Heart left ventricle (tissue), 13 donors: ENCODE results near the gene FAM3B.

Experiments
- POLR2A ChIP-seq, 2 donors: fragments of 450-650 bp; IDR thresholded peaks; one replicate each; pipeline ENCODE4 v1.6.1; 2017; ENCODE audit warnings: antibody characterized with exemption in 2 of 2, mild to moderate bottlenecking in 2 of 2, moderate library complexity in 2 of 2
- TF ChIP-seq, protein P1 (sequence below), 12 donors: fragments of 200-600 bp; sonication (generic) in 4 of 12; IDR thresholded peaks; one replicate each; pipeline versions ENCODE4 v1.5.0 to v1.8.0; 2018 to 2022; ENCODE audit warnings: antibody characterized with exemption in 12 of 12, mild to moderate bottlenecking in 5 of 12
- donor health status: ischemic (EF 13 %, LVEDD 7.1; RV severe dilation, severe dysfunction).
- donor health status: DM: no; HTN: yes; CAD: no.
- donor health status: DM: no; HTN: no; CAD: no.
- donor health status: ischemic (EF 25% LVEDD 6.9; RV normal size, moderate dysfunction).
- donor health status: ischemic (EF 25% LVEDD 5.7; RV mildly dilated, moderate dysfunction).
- donor health status: ischemic (EF 35%, LVEDD 5.7; RV mildly dilated, moderate dysfunction).
- donor health status: nonischemic (EF 11% LVEDD 7.7; RV severe dilation, severe dysfunction).
- donor health status: DM: yes; HTN: yes; CAD: no.
- donor health status: PGD.
- donor health status: ischemic (EF 29% LVEDD 5.4; RV normal size, mild dysfunction).
- donor health status: nonischemic (EF 23%, LVEDD 6.1; RV moderate dilation, normal function).

DNA sequence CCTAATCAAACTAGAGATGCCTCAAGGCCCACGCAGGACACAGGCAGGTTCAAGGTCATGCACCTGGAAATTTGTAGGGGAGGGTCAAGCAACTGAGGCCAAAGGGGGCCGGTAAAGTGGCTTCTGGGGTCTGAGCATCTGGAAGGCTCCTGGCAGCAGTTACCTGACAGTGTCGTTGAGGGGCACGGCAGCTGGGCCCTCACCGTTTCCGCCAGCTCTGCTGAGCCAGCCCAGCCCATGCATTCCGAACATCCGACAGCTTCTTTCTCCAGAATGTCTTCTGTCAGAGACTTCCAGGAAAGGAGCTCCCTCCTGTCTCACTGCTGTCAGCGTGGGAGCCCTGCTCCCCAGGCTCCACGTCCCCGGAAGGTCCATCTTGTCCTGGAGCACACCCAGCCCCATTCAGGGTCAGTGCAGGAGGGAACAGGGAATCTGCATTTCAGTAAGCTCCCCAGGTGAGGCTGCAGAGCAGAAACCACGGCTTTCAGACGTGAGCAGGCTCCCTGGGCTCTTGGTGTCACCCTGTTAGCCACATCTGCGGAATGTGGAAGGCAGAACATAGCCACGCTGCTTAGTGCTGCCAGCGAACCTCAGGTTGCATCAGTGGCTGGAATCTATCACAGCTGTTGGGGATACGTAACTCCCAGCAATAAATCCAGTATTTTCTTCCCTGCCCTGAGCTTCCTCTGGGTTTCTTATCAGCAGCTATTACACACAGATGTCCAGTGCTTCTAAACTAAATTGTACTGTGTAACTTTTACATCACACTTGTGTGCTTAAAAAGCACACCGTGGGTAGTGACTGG is 36.3 kb upstream of the FAM3B start:
- TF ChIP-seq, protein P1, sequence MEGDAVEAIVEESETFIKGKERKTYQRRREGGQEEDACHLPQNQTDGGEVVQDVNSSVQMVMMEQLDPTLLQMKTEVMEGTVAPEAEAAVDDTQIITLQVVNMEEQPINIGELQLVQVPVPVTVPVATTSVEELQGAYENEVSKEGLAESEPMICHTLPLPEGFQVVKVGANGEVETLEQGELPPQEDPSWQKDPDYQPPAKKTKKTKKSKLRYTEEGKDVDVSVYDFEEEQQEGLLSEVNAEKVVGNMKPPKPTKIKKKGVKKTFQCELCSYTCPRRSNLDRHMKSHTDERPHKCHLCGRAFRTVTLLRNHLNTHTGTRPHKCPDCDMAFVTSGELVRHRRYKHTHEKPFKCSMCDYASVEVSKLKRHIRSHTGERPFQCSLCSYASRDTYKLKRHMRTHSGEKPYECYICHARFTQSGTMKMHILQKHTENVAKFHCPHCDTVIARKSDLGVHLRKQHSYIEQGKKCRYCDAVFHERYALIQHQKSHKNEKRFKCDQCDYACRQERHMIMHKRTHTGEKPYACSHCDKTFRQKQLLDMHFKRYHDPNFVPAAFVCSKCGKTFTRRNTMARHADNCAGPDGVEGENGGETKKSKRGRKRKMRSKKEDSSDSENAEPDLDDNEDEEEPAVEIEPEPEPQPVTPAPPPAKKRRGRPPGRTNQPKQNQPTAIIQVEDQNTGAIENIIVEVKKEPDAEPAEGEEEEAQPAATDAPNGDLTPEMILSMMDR (IDR thresholded peaks at IDR 0.05), result no peak
- no peak for TF ChIP-seq POLR2A (IDR thresholded peaks at IDR 0.05)
